GM12878 (cell line): ENCODE measurements around the gene PDZD2. TPM values are rescaled to one million over a fixed set of nuclear protein-coding genes. Genes with fewer than 3 reads are reported as not detected.

Source experiments
- ATF7 ChIP-seq: fragments of 450-650 bp; IDR thresholded peaks from 2 replicates; pipeline ENCODE4 v1.6.1; 2016; ENCODE audit warnings: low read depth, mild to moderate bottlenecking
- CBX3 ChIP-seq: fragments of 200-600 bp; sonication (generic); IDR thresholded peaks from 2 replicates; pipeline ENCODE4 v1.6.1; 2016; ENCODE audit warnings: low read depth, borderline replicate concordance
- ESRRA ChIP-seq: IDR thresholded peaks from 2 replicates; pipeline ENCODE4 v1.6.1; 2012; ENCODE audit warnings: mild to moderate bottlenecking, low read length, improper control_type of control experiment
- FOXM1 ChIP-seq: IDR thresholded peaks from 2 replicates; pipeline ENCODE4 v1.6.1; 2012; ENCODE audit warnings: low read depth, mild to moderate bottlenecking, inconsistent platforms, low read length, moderate library complexity
- HDAC6 ChIP-seq: fragments of 200-600 bp; sonication (generic); IDR thresholded peaks from one replicate; pipeline ENCODE4 v1.8.0; 2017; ENCODE audit warnings: antibody characterized with exemption; ENCODE audit not compliant: unreplicated experiment
- IRF4 ChIP-seq: IDR thresholded peaks from 2 replicates; pipeline ENCODE4 v1.6.1; 2011; ENCODE audit warnings: low read depth, low read length
- MAX ChIP-seq: IDR thresholded peaks from 2 replicates; pipeline ENCODE4 v1.6.1; 2012; ENCODE audit warnings: low read depth, low read length, improper control_type of control experiment
- MTA2 ChIP-seq: fragments of 450-650 bp; IDR thresholded peaks from 2 replicates; pipeline ENCODE4 v1.6.1; 2016; ENCODE audit warnings: low read depth, mild to moderate bottlenecking, moderate library complexity
- MYC ChIP-seq: IDR thresholded peaks from 2 replicates; pipeline ENCODE4 v1.6.1; 2011; ENCODE audit warnings: mild to moderate bottlenecking, low read length, moderate library complexity, inconsistent platforms; ENCODE audit not compliant: insufficient read depth, insufficient replicate concordance, insufficient read length, severe bottlenecking
- NFXL1 ChIP-seq: fragments of 450-650 bp; IDR thresholded peaks from 2 replicates; pipeline ENCODE4 v1.6.1; 2017; ENCODE audit warnings: antibody characterized with exemption, mild to moderate bottlenecking, borderline replicate concordance
- PAX8 ChIP-seq: fragments of 450-650 bp; IDR thresholded peaks from 2 replicates; pipeline ENCODE4 v1.6.1; 2017; ENCODE audit warnings: mild to moderate bottlenecking, moderate library complexity
- RELA ChIP-seq: fragments of 450-650 bp; IDR thresholded peaks from 2 replicates; pipeline ENCODE4 v1.8.0; 2014; ENCODE audit warnings: borderline replicate concordance; ENCODE audit not compliant: partially characterized antibody
- TCF3 ChIP-seq: IDR thresholded peaks from 2 replicates; pipeline ENCODE4 v1.6.1; 2012; ENCODE audit warnings: low read depth, mild to moderate bottlenecking, low read length, borderline replicate concordance; ENCODE audit not compliant: insufficient read depth
- ZNF592 ChIP-seq: fragments of 450-650 bp; IDR thresholded peaks from 2 replicates; pipeline ENCODE4 v1.6.1; 2017; ENCODE audit warnings: mild to moderate bottlenecking, moderate library complexity
- polyA plus RNA-seq, 11 experiments: library from polyadenylated mRNA; depleted of rRNA in 4 of 11; unstranded in 6 of 11; stranded (reverse) in 5 of 11; fragments of >200 nt; fragmentation: Nextera tagmentation in 4 of 11; fragmentation: Illumina TruSeq in 1 of 11; extraction: Ambion mirVana in 4 of 11; extraction: Trizol in 1 of 11; gene quantifications; 1 replicate in 1 of 11; 2 replicates in 10 of 11; pipeline versions ENCODE4 v1.2.1 to v1.2.3, GENCODE V29; 2011 to 2016; ENCODE audit warnings: inconsistent platforms in 2 of 11, missing spikeins in 2 of 11, low read depth in 1 of 11
- total RNA-seq, 4 experiments: library from RNA; depleted of rRNA in 3 of 4; stranded (reverse); fragments of >200 nt in 3 of 4; fragmentation: Illumina TruSeq in 1 of 4; extraction: Trizol in 1 of 4; gene quantifications; 2 replicates each; pipeline versions ENCODE4 v1.2.1 to v1.2.3, GENCODE V29; 2013 to 2021

PDZD2 gene
- total and polyA plus RNA-seq, 10 of the 15 experiments (the other 5 are each of a cell fraction or from before 2014, with no cell fraction given), result 0.01 to 0.58 (median 0.29) TPM; not detected in 3

GRCh38 chr5:31993165-31993961 lies 354.4 kb downstream of the PDZD2 start (continued):
- TF ChIP-seq ESRRA (no peak), IRF4 (no peak), NFXL1 (no peak), RELA (no peak), FOXM1 (no peak), ATF7 (0 out of 2 replicates have a peak, but pooled peaks have one; percentile 16), ZNF592 (no peak), PAX8 (no peak), CBX3 (no peak), MAX (no peak), MYC (no peak), TCF3 (no peak), HDAC6 (no peak), MTA2 (no peak)
